Right lobe of liver (tissue), 6 donors: Measurements from ENCODE around the gene CBX2. TPM values are rescaled to one million over a fixed set of nuclear protein-coding genes. Genes with fewer than 3 reads are reported as not detected.

Experiments used
- ATAC-seq, 4 donors: fragments of 200-7000 bp; cut with Tn5 transposase; one replicate each; pipeline ENCODE4 v1.9.1; 2020; ENCODE audit warnings: mild to moderate bottlenecking in 4 of 4, moderate library complexity in 4 of 4
- DNase-seq, 3 donors: peaks; one replicate each; pipeline ENCODE4 v3.0.0-alpha.2; 2020
- H3K27ac ChIP-seq, 3 donors: fragments of 200-600 bp; one replicate each; pipeline ENCODE4 v1.8.0; 2022
- H3K27me3 ChIP-seq, 2 donors: fragments of 200-600 bp; one replicate each; pipeline ENCODE4 v1.8.0; 2022
- H3K36me3 ChIP-seq, 4 donors: fragments of 200-600 bp; sonication (generic) in 1 of 4; one replicate each; pipeline versions ENCODE4 v1.5.1 to v1.8.0; 2017 to 2022; ENCODE audit warnings: control low read depth in 1 of 4
- H3K4me1 ChIP-seq, 4 donors: fragments of 200-600 bp; sonication (generic) in 1 of 4; one replicate each; pipeline versions ENCODE4 v1.5.1 to v1.8.0; 2017 to 2022; ENCODE audit warnings: control low read depth in 1 of 4
- H3K4me3 ChIP-seq, 3 donors: fragments of 200-600 bp; one replicate each; pipeline ENCODE4 v1.8.0; 2022
- H3K9me3 ChIP-seq, 4 donors: fragments of 200-600 bp; sonication (generic) in 1 of 4; one replicate each; pipeline versions ENCODE4 v1.5.1 to v1.8.0; 2017 to 2022; ENCODE audit warnings: control low read depth in 1 of 4
- CTCF ChIP-seq, 4 donors: fragments of 200-600 bp in 3 of 4; fragments of 450-650 bp in 1 of 4; IDR thresholded peaks; one replicate each; pipeline versions ENCODE4 v1.5.1 to v1.8.0; 2016 to 2022; ENCODE audit warnings: antibody characterized with exemption in 4 of 4, mild to moderate bottlenecking in 2 of 4
- POLR2A ChIP-seq: fragments of 450-650 bp; IDR thresholded peaks from one replicate; pipeline ENCODE4 v1.6.1; 2017; ENCODE audit warnings: antibody characterized with exemption, mild to moderate bottlenecking
- WGBS: methylation state at CpG from one replicate; pipeline ENCODE4 v1.1.6; 2018; ENCODE audit warnings: low coverage, low lambda C conversion rate; ENCODE audit not compliant: insufficient coverage; ENCODE audit errors: missing lambda C conversion rate; 5-methylcytosine and 5-hydroxymethylcytosine counted together
- intact Hi-C, 2 donors: fragments of 100-400 bp; cut with DNase I; formaldehyde crosslinking; loops; one replicate each; pipeline versions ENCODE4 v1.11.2 to v1.14.1; 2022
- total RNA-seq, 6 experiments: library from RNA; depleted of rRNA in 2 of 6; stranded (reverse); fragments of >200 nt in 2 of 6; fragmentation: NEBNext Ultra II Directional in 3 of 6; extraction: Animal tissue kit (Norgen Biotek cat#: 25700) in 3 of 6; gene quantifications; one replicate each; pipeline versions ENCODE4 v1.1.0 to v1.2.4, GENCODE V29; 2016 to 2023
- donor health status: DM: no; HTN: yes; CAD: no.
- donor health status: DM: no; HTN: no; CAD: no.
- donor health status: DM: no; HTN: no; CAD: no.
- donor health status: DM: no; HTN: yes; CAD: no.
- donor health status: DM: no; HTN: yes; CAD: no.

The CBX2 gene
- total RNA-seq, 6 experiments from 2014 or later = 0.33 to 3.5 (median 1.1) TPM

- Histone ChIP-seq H3K27ac (no peak overlapping the region), H3K27me3 (peaks cover 0 to 43% of the 10 kb centered on the region in 2 donors), H3K4me3 (no peak overlapping the region), H3K4me1 (peaks cover 0 to 14% (median 0%) of the 10 kb centered on the region in 4 donors), H3K9me3 (no peaks in the 10 kb centered on the region), H3K36me3 (no peaks in the 10 kb centered on the region)
- 62% methylated on average over 3 of the region's 3 CpGs for WGBS
- TF ChIP-seq POLR2A = no peak
- no peak for TF ChIP-seq CTCF (IDR thresholded peaks at IDR 0.05)
- intact Hi-C loops = no loop called here
- DNase-seq = no peak
- ATAC-seq = no peak
These were observed 28.7 kb upstream of the CBX2 start for GRCh38 chr17:79749156-79749815.

GRCh38 chr17:79749958-79750357 is 28.0 kb upstream of the CBX2 start:
- DNase-seq (no peak), ATAC-seq (no peak)
- no peak overlapping the region for H3K27ac ChIP-seq
- intact Hi-C loops = no loop called here
- no peak overlapping the region for H3K4me3 ChIP-seq
- peaks cover 0 to 43% of the 10 kb centered on the region in 2 donors for H3K27me3 ChIP-seq
- 48% methylated on average over 3 of the region's 3 CpGs for WGBS
- TF ChIP-seq CTCF (IDR thresholded peaks at IDR 0.05) (no peak), POLR2A (no peak)
- H3K9me3 ChIP-seq = no peaks in the 10 kb centered on the region
- peaks cover 0 to 14% (median 0%) of the 10 kb centered on the region in 4 donors for H3K4me1 ChIP-seq
- H3K36me3 ChIP-seq = no peaks in the 10 kb centered on the region

- 69% methylated on average over 13 of the region's 13 CpGs for WGBS
- no peak for TF ChIP-seq CTCF (IDR thresholded peaks at IDR 0.05)
- no peak for TF ChIP-seq POLR2A
- Histone ChIP-seq H3K9me3 (no peaks in the 10 kb centered on the region), H3K27me3 (peaks cover 0 to 43% of the 10 kb centered on the region in 2 donors), H3K27ac (no peak overlapping the region), H3K4me3 (no peak overlapping the region), H3K4me1 (peaks cover 0 to 10% (median 0%) of the 10 kb centered on the region in 4 donors), H3K36me3 (no peaks in the 10 kb centered on the region)
- DNase-seq = no peak
- ATAC-seq = no peak
- intact Hi-C loops = no loop called here
These were observed 27.1 kb upstream of the CBX2 start for GRCh38 chr17:79750650-79751545.

- WGBS = 65% methylated on average over 13 of the region's 13 CpGs
- DNase-seq = peak in 2 of 3 donors; percentile 13 to 24
- ATAC-seq = no peak
These were observed 25.8 kb upstream of the CBX2 start for GRCh38 chr17:79752175-79752574.

More at GRCh38 chr17:79752175-79752574, 25.8 kb upstream of the CBX2 start:
- no peak for TF ChIP-seq CTCF (IDR thresholded peaks at IDR 0.05)
- TF ChIP-seq POLR2A = no peak
- Histone ChIP-seq H3K36me3 (no peaks in the 10 kb centered on the region), H3K4me3 (no peak overlapping the region), H3K4me1 (no peaks in the 10 kb centered on the region), H3K9me3 (no peaks in the 10 kb centered on the region), H3K27me3 (peaks cover 0 to 35% of the 10 kb centered on the region in 2 donors), H3K27ac (no peak overlapping the region)
- intact Hi-C loops = no loop called here
